ENCODE measurements around the gene GRWD1. TPM values are rescaled to one million over a fixed set of nuclear protein-coding genes. Genes with fewer than 3 reads are reported as not detected.
A peak's percentile ranks its signal among the peaks of the same experiment; 100 is the strongest.

Gene GRWD1
- total and polyA plus RNA-seq, 2 of the 8 experiments (the other 6 are each of a cell fraction or from before 2014, with no cell fraction given), result 36.9 to 61.9 TPM

DNA sequence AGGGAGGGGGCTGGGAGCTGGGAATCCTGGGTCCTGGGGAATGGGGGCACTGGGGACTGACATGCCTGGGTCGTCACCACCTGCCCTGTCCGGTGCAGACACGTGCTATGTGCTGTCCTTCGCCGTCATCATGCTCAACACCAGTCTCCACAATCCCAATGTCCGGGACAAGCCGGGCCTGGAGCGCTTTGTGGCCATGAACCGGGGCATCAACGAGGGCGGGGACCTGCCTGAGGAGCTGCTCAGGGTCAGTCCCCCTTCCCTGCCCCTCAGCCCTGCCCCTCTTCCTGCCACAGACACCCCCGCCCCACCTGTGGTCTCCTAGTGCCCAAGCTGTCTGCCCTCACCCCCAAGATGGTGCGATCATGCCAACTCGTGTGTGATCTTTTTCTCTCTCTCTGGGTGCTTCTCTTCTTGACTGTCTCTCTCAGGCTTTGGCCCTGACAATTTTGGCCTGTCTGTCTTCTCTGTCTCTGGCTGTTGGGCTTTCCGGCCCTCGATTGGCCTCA is 28.4 kb downstream of the GRWD1 start:
- no peak overlapping the region for H3K23ac ChIP-seq (ENCODE audit: insufficient read length)
- no peak overlapping the region for H3K18ac ChIP-seq (ENCODE audit: extremely low read depth, low read length)
- peaks cover 0 to 12% of the 10 kb centered on the region in 2 experiments; a peak in 1 of 4 replicates for H3K79me2 ChIP-seq (ENCODE audit: control insufficient read depth in 1 of 2, insufficient read depth in 2 of 2, low read length in 2 of 2)
- H2BK5ac ChIP-seq (ENCODE audit: low read depth, low read length), result no peak overlapping the region
- peaks cover 4% of the 10 kb centered on the region; the same call in 1 of the 2 replicates for H3K79me1 ChIP-seq (ENCODE audit: low read depth, low read length)
- H4K91ac ChIP-seq (replicated peaks; ENCODE audit: insufficient read length, low read length), result no peak overlapping the region
- no peak overlapping the region for H2AK5ac ChIP-seq (ENCODE audit: low read depth, low read length)
- no peak overlapping the region for H2BK12ac ChIP-seq (ENCODE audit: low read depth, low read length)
- no peak overlapping the region for H3K56ac ChIP-seq (replicated peaks; ENCODE audit: insufficient read length, low read depth, low read length)
- no peak overlapping the region for H3K14ac ChIP-seq (ENCODE audit: insufficient read length)
- H3K4me3 ChIP-seq (ENCODE audit: extremely low read depth in 1 of 4, insufficient read depth in 2 of 4, low read depth in 3 of 4, low read length in 4 of 4), result no peak overlapping the region
- no peak overlapping the region for H4K5ac ChIP-seq (ENCODE audit: insufficient read length, low read depth, low read length)
- ChIA-PET CTCF (ENCODE audit: partially characterized antibody) (no interaction called here), POLR2A (ENCODE audit: partially characterized antibody) (interaction anchor here (1.5 to 11.4 kb wide), 4 partner anchors 10 to 22 kb away, joined by 5 to 176 read pairs (median 12); no protein-coding TSS in a partner anchor)
- TF ChIP-seq POLR2AphosphoS5 (IDR thresholded peaks at IDR 0.05; ENCODE audit: low read depth, low read length) (peak; percentile 56), TAF7 (optimal IDR thresholded peaks at IDR 0.05; ENCODE audit: borderline replicate concordance, low read depth, low read length) (no peak)
- no peak overlapping the region for H4K8ac ChIP-seq (ENCODE audit: extremely low read depth, insufficient read depth, low read length)
- H2AFZ ChIP-seq (ENCODE audit: low read length), result no peak overlapping the region
- H3K4me2 ChIP-seq (ENCODE audit: insufficient read depth in 1 of 2, low read depth in 2 of 2, low read length in 2 of 2), result no peak overlapping the region
- peaks cover 17 to 22% of the 10 kb centered on the region in 2 experiments for H4K20me1 ChIP-seq (replicated peaks in 1 of 2; ENCODE audit: control insufficient read depth in 1 of 2, insufficient read depth in 2 of 2, low read length in 2 of 2)
- H3K27ac ChIP-seq (ENCODE audit: low read depth, low read length), result no peak overlapping the region
- DNase-seq (ENCODE audit: low read depth in 1 of 2, low spot score in 2 of 2) (no peak), FAIRE-seq (no peak)
- no peak overlapping the region for H3K4ac ChIP-seq (replicated peaks; ENCODE audit: insufficient read length, low read depth, low read length)
- no peak overlapping the region for H2BK15ac ChIP-seq (ENCODE audit: low read length)
- H3K9ac ChIP-seq (replicated peaks in 1 of 4; ENCODE audit: extremely low read depth in 1 of 4, low read depth in 3 of 4, low read length in 3 of 4), result no peak overlapping the region
- no peak overlapping the region for H2BK20ac ChIP-seq (ENCODE audit: low read length)
- H3K4me1 ChIP-seq (replicated peaks in 1 of 4; ENCODE audit: control insufficient read depth in 3 of 4, insufficient read depth in 4 of 4, low read length in 3 of 4), result peaks cover 0 to 5% (median 1%) of the 10 kb centered on the region in 4 experiments; a peak in 1 of 7 replicates
- no peaks in the 10 kb centered on the region for H3K9me3 ChIP-seq (ENCODE audit: insufficient read depth in 2 of 2, low read depth in 1 of 2, low read length in 1 of 2)
- no peak overlapping the region for H2BK120ac ChIP-seq (replicated peaks; ENCODE audit: low read depth, low read length)
- WGBS, 2 experiments (ENCODE audit: extremely low coverage in 1 of 2, insufficient coverage in 1 of 2, insufficient read length in 1 of 2, insufficient replicate concordance in 2 of 2, low coverage in 1 of 2, low lambda C conversion rate in 2 of 2, missing lambda C conversion rate in 1 of 2), result 92% methylated on average over 12 of the region's 16 CpGs; no CpG with 5 or more reads in 1 of the 2 experiments
- no peaks in the 10 kb centered on the region for H3K27me3 ChIP-seq (replicated peaks in 1 of 4; ENCODE audit: control insufficient read depth in 3 of 4, extremely low read depth in 1 of 4, insufficient read depth in 3 of 4, low read length in 3 of 4)
- no peaks in the 10 kb centered on the region; the same call in 1 of the 2 replicates for H3K23me2 ChIP-seq (ENCODE audit: low read depth, low read length)
- peaks cover 41 to 76% (median 67%) of the 10 kb centered on the region in 4 experiments for H3K36me3 ChIP-seq (ENCODE audit: control insufficient read depth in 2 of 4, insufficient read depth in 4 of 4, low read length in 3 of 4)
